Measurements from ENCODE around the gene QDPR. TPM values are rescaled to one million over a fixed set of nuclear protein-coding genes. Genes with fewer than 3 reads are reported as not detected.
A peak's percentile ranks its signal among the peaks of the same experiment; 100 is the strongest.

The QDPR gene
- total and polyA plus RNA-seq, 8 donors: 36.6 to 51.2 (median 45.3) TPM

GRCh38 chr4:17502756-17503155 lies 9.1 kb downstream of the QDPR start:
- ATAC-seq: no peak
- Histone ChIP-seq H3K4me3 (no peak overlapping the region), H3K4me1 (no peaks in the 10 kb centered on the region), H3K27ac (no peak overlapping the region), H3K27me3 (no peaks in the 10 kb centered on the region), H3K9me3 (no peaks in the 10 kb centered on the region), H3K36me3 (peaks cover 0 to 83% of the 10 kb centered on the region in 2 donors)
- TF ChIP-seq CTCF (IDR thresholded peaks at IDR 0.05): no peak
- no peak for DNase-seq
- intact Hi-C loops (cut with DNase I): no loop called here

GRCh38 chr4:17500574-17500973 lies 11.3 kb downstream of the QDPR start:
- Histone ChIP-seq H3K36me3 (peaks cover 0 to 79% of the 10 kb centered on the region in 2 donors), H3K27me3 (no peaks in the 10 kb centered on the region), H3K4me3 (no peak overlapping the region), H3K27ac (no peak overlapping the region), H3K4me1 (peaks cover 0 to 8% of the 10 kb centered on the region in 2 donors), H3K9me3 (no peaks in the 10 kb centered on the region)
- ATAC-seq (no peak), DNase-seq (no peak)
- intact Hi-C loops (cut with DNase I): no loop called here
- TF ChIP-seq CTCF (IDR thresholded peaks at IDR 0.05): no peak

GRCh38 chr4:17497890-17498523 lies 13.9 kb downstream of the QDPR start:
- intact Hi-C loops (cut with DNase I): no loop called here
- Histone ChIP-seq H3K36me3 (peaks cover 0 to 71% of the 10 kb centered on the region in 2 donors), H3K27ac (no peak overlapping the region), H3K4me3 (no peak overlapping the region), H3K27me3 (no peaks in the 10 kb centered on the region), H3K9me3 (no peaks in the 10 kb centered on the region), H3K4me1 (peaks cover 0 to 14% of the 10 kb centered on the region in 2 donors)
- TF ChIP-seq CTCF (IDR thresholded peaks at IDR 0.05): no peak
- peak; percentile 84 for ATAC-seq
- no peak for DNase-seq

- H3K27me3 ChIP-seq: no peaks in the 10 kb centered on the region
- H3K36me3 ChIP-seq: peaks cover 0 to 64% of the 10 kb centered on the region in 2 donors
- no peak for ATAC-seq
- peaks cover 0 to 14% of the 10 kb centered on the region in 2 donors for H3K4me1 ChIP-seq
- no peak for DNase-seq
- TF ChIP-seq CTCF (IDR thresholded peaks at IDR 0.05): no peak
- H3K4me3 ChIP-seq: no peak overlapping the region
- intact Hi-C loops (cut with DNase I): no loop called here
- no peak overlapping the region for H3K27ac ChIP-seq
- no peaks in the 10 kb centered on the region for H3K9me3 ChIP-seq
Measured at GRCh38 chr4:17494258-17495190, 17.4 kb downstream of the QDPR start.

- Histone ChIP-seq H3K27me3 (no peaks in the 10 kb centered on the region), H3K27ac (no peak overlapping the region), H3K9me3 (no peaks in the 10 kb centered on the region), H3K36me3 (peaks cover 0 to 65% of the 10 kb centered on the region in 2 donors), H3K4me1 (peaks cover 0 to 14% of the 10 kb centered on the region in 2 donors), H3K4me3 (no peak overlapping the region)
- no peak for DNase-seq
- TF ChIP-seq CTCF (IDR thresholded peaks at IDR 0.05): no peak
- intact Hi-C loops (cut with DNase I): no loop called here
- ATAC-seq: peak; percentile 11
Measured at GRCh38 chr4:17493619-17494018, 18.3 kb downstream of the QDPR start.
